ENCODE measurements around the gene HRCT1. TPM values are rescaled to one million over a fixed set of nuclear protein-coding genes. Genes with fewer than 3 reads are reported as not detected.

Gene HRCT1
- total RNA-seq (2014; rRNA removed; shearing (Covaris generic)), result 0.48 TPM in 1 of 2 replicates, not detected in the other

GRCh38 chr9:35905912-35906679 is at the start of gene HRCT1:
HRCT1 (plus strand) TSS chr9:35906202; CDS start chr9:35906288, 86 bp downstream.
- Histone ChIP-seq H3K36me3 (no peaks in the 10 kb centered on the region), H3K4me3 (peak within 1 kb of the TSS; percentile 16), H3K4me1 (peaks cover 50% of the 10 kb centered on the region), H3K27me3 (no peaks in the 10 kb centered on the region), H3K27ac (peak within 1 kb of the TSS; percentile 84), H3K9me3 (replicated peaks) (no peaks in the 10 kb centered on the region)
- DNase-seq, result peak; percentile 93 to 95

DNA sequence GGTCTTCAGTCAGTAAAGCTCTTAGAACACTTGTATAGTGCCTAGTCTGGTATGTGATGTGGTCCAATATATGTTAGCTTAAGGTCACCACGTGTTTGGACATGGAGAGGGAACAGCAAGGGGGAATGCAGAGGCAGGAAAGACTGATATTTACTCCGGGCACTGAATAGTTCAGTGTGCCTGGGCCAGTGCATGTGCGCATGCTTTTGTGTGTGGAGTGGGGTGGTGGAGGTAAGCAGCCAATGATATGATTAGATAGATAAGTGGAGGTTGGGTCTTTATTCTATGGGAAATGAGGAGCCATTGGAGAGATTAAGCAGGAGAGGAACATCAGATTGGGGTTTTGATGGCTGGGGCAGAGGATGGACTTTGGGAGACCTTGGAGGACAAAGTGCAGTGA is 49.8 kb upstream of the HRCT1 start:
- DNase-seq, result no peak
- H3K4me1 ChIP-seq, result no peaks in the 10 kb centered on the region
- no peak overlapping the region for H3K27ac ChIP-seq
- H3K36me3 ChIP-seq, result no peaks in the 10 kb centered on the region
- H3K27me3 ChIP-seq, result no peaks in the 10 kb centered on the region
- no peak overlapping the region for H3K4me3 ChIP-seq
- no peaks in the 10 kb centered on the region for H3K9me3 ChIP-seq (replicated peaks)

GRCh38 chr9:35856882-35857281 is 49.1 kb upstream of the HRCT1 start:
- H3K36me3 ChIP-seq, result no peaks in the 10 kb centered on the region
- no peak overlapping the region for H3K4me3 ChIP-seq
- H3K9me3 ChIP-seq (replicated peaks), result no peaks in the 10 kb centered on the region
- no peak for DNase-seq
- H3K27me3 ChIP-seq, result no peaks in the 10 kb centered on the region
- no peak overlapping the region for H3K27ac ChIP-seq
- H3K4me1 ChIP-seq, result no peaks in the 10 kb centered on the region

- H3K36me3 ChIP-seq, result no peaks in the 10 kb centered on the region
- no peak overlapping the region for H3K4me3 ChIP-seq
- no peak overlapping the region for H3K27ac ChIP-seq
- no peaks in the 10 kb centered on the region for H3K27me3 ChIP-seq
- H3K9me3 ChIP-seq (replicated peaks), result no peaks in the 10 kb centered on the region
- H3K4me1 ChIP-seq, result no peaks in the 10 kb centered on the region
- DNase-seq, result no peak
These were observed 47.5 kb upstream of the HRCT1 start for GRCh38 chr9:35858458-35858857.

DNA sequence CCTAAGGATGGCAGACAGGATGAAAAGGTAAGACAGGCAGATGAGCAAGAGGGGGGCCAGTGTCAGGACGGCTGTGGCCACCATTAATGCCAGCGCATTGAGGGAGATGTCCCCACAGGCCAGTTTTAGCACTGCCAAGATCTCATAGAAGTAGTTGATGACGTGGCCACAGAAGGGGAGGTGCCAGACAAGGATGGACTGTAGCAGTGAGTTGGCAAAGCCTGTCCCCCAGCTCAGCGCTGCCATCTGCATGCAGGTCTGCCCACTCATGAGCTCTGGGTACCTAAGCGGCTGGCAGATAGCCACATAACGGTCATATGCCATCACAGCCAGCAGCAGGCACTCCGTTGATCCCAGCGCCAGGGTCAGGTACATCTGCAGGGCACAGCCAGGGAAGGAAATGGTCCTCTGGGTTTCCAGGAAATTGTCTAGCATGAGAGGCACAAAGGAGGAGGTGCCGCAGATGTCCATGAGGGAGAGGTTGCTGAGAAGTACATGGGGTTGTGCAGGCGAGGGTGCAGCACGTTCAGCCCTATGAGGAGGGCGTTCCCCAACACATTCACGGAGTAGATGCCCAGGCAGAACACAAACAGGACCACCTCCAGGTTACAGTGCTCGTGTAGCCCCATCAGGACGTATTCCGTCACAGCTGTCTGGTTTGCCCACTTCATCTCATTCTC is 46.6 kb upstream of the HRCT1 start:
- H3K36me3 ChIP-seq, result no peaks in the 10 kb centered on the region
- H3K9me3 ChIP-seq (replicated peaks), result no peaks in the 10 kb centered on the region
- H3K27me3 ChIP-seq, result no peaks in the 10 kb centered on the region
- no peaks in the 10 kb centered on the region for H3K4me1 ChIP-seq
- DNase-seq, result no peak
- H3K27ac ChIP-seq, result no peak overlapping the region
- no peak overlapping the region for H3K4me3 ChIP-seq

GRCh38 chr9:35859990-35860339 is 46.0 kb upstream of the HRCT1 start:
- Histone ChIP-seq H3K4me1 (no peaks in the 10 kb centered on the region), H3K36me3 (no peaks in the 10 kb centered on the region), H3K27ac (no peak overlapping the region), H3K4me3 (no peak overlapping the region), H3K9me3 (replicated peaks) (no peaks in the 10 kb centered on the region), H3K27me3 (no peaks in the 10 kb centered on the region)
- DNase-seq, result no peak

DNA sequence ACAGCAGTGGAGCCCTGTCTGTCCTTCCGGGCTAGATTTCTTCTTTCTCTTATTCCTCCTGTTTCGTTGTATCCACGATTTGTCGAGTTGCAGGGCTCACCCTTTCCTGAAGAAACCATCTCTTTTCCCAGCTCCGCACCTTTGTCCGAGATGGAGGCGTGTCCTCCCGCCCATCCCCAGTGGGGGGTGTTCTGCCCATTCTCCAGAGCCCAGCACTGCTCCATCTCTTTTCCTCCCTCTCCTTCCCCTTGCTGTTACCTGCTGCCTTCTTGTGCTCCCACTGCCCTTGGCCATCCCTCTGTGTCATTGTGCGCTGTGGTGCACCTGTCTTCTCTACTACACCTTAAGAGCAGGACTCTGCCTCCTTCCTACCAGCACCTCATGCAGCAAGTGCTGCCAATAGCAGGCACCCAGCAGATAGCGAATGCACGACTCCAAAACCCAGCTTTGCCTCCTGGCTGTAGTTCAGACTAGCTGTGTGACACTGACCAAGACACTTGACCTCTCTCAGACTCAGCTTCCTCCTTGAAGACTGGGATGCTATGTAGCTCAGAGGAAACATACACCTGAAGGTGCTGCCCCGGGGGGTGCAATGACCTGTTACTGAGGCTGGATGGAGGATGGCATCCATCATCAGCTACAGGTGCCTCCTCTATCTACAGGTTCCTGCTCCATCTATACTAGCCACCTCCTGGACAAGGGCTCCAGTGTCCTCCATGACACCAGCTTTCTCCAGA is 44.7 kb upstream of the HRCT1 start:
- Histone ChIP-seq H3K27ac (no peak overlapping the region), H3K4me1 (no peaks in the 10 kb centered on the region), H3K9me3 (replicated peaks) (no peaks in the 10 kb centered on the region), H3K4me3 (no peak overlapping the region), H3K36me3 (no peaks in the 10 kb centered on the region), H3K27me3 (no peaks in the 10 kb centered on the region)
- no peak for DNase-seq

- DNase-seq, result no peak
- no peak overlapping the region for H3K27ac ChIP-seq
- H3K27me3 ChIP-seq, result no peaks in the 10 kb centered on the region
- H3K4me1 ChIP-seq, result no peaks in the 10 kb centered on the region
- H3K36me3 ChIP-seq, result no peaks in the 10 kb centered on the region
- no peak overlapping the region for H3K4me3 ChIP-seq
- H3K9me3 ChIP-seq (replicated peaks), result no peaks in the 10 kb centered on the region
These were observed 43.7 kb upstream of the HRCT1 start for GRCh38 chr9:35862328-35862727.

DNA sequence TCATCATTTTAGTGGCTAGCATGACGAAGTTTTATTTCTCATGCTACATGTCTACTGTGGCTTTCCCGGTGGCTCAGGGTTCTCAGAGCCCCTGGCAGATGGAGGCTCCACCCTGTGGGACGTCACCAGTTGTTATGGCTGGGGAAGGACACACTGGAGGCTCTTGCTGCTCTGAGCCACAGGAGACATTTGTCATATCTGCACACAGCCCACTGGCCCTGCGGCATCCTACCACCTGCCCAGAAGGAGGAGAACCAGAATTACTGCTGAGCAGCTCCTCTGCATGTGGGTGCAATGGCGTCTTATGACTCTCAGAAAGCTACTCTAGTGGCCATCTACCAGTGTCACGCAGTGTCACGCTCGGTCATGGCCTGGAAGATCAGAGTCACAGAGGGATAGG is 42.4 kb upstream of the HRCT1 start:
- no peaks in the 10 kb centered on the region for H3K36me3 ChIP-seq
- DNase-seq, result no peak
- no peaks in the 10 kb centered on the region for H3K27me3 ChIP-seq
- H3K4me3 ChIP-seq, result no peak overlapping the region
- H3K9me3 ChIP-seq (replicated peaks), result no peaks in the 10 kb centered on the region
- no peak overlapping the region for H3K27ac ChIP-seq
- no peaks in the 10 kb centered on the region for H3K4me1 ChIP-seq

- Histone ChIP-seq H3K36me3 (no peaks in the 10 kb centered on the region), H3K4me3 (no peak overlapping the region), H3K27me3 (no peaks in the 10 kb centered on the region), H3K27ac (no peak overlapping the region), H3K9me3 (replicated peaks) (no peaks in the 10 kb centered on the region), H3K4me1 (no peaks in the 10 kb centered on the region)
- no peak for DNase-seq
These were observed 41.2 kb upstream of the HRCT1 start for GRCh38 chr9:35864695-35865255.

GRCh38 chr9:35867538-35867937 is 38.5 kb upstream of the HRCT1 start:
- no peak overlapping the region for H3K4me3 ChIP-seq
- DNase-seq, result no peak
- no peak overlapping the region for H3K27ac ChIP-seq
- no peaks in the 10 kb centered on the region for H3K4me1 ChIP-seq
- H3K27me3 ChIP-seq, result no peaks in the 10 kb centered on the region
- H3K9me3 ChIP-seq (replicated peaks), result no peaks in the 10 kb centered on the region
- H3K36me3 ChIP-seq, result no peaks in the 10 kb centered on the region

- Histone ChIP-seq H3K4me3 (no peak overlapping the region), H3K9me3 (replicated peaks) (no peaks in the 10 kb centered on the region), H3K27ac (no peak overlapping the region), H3K4me1 (no peaks in the 10 kb centered on the region), H3K27me3 (no peaks in the 10 kb centered on the region), H3K36me3 (no peaks in the 10 kb centered on the region)
- DNase-seq, result no peak
These were observed 37.1 kb upstream of the HRCT1 start for GRCh38 chr9:35868933-35869332.

GRCh38 chr9:35869621-35870216 is 36.3 kb upstream of the HRCT1 start:
- Histone ChIP-seq H3K27me3 (no peaks in the 10 kb centered on the region), H3K36me3 (no peaks in the 10 kb centered on the region), H3K4me3 (no peak overlapping the region), H3K4me1 (no peaks in the 10 kb centered on the region), H3K9me3 (replicated peaks) (no peaks in the 10 kb centered on the region), H3K27ac (no peak overlapping the region)
- DNase-seq, result no peak

DNA sequence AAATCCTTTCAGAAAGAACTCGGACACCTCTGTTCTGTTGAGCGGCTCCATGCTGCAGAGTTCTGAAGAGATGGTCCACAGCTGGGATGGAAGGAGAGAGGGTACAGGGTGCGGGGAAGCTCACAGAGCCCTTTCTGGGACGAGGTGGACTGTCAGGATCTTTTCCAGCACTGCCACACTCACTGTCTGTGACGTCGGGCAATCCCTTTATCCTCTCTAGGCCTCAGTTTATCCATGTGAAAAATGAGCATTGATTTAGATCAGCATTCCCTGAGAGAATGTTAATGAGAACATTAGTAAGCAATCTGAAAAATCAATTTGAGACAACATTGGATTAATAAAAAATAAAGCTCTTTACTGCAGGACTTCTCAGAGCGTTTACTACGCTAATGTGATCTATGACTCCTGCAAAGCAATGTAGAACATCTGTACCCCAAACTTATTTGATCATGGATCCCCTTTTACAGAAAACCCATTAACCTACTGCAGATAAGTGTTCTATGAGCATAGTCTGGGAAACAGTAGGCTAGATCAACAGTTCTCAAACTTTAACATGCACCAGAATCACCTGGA is 35.6 kb upstream of the HRCT1 start, which contains the start of gene OR13J1:
OR13J1 (minus strand) TSS at position 51 of the 573 bp plus-strand sequence; CDS start at position 51, 0 bp downstream.
- Histone ChIP-seq H3K4me1 (no peaks in the 10 kb centered on the region), H3K27ac (no peak within 1 kb of the TSS), H3K4me3 (no peak within 1 kb of the TSS), H3K36me3 (no peaks in the 10 kb centered on the region), H3K9me3 (replicated peaks) (no peaks in the 10 kb centered on the region), H3K27me3 (no peaks in the 10 kb centered on the region)
- no peak for DNase-seq
